ENCODE results near the gene PDPR.
"Not testable (repeated sequence)": the region's sequence is repeated elsewhere in the genome, so short reads cannot be mapped to it uniquely, and the experiment has no call there.

PDPR gene

DNA sequence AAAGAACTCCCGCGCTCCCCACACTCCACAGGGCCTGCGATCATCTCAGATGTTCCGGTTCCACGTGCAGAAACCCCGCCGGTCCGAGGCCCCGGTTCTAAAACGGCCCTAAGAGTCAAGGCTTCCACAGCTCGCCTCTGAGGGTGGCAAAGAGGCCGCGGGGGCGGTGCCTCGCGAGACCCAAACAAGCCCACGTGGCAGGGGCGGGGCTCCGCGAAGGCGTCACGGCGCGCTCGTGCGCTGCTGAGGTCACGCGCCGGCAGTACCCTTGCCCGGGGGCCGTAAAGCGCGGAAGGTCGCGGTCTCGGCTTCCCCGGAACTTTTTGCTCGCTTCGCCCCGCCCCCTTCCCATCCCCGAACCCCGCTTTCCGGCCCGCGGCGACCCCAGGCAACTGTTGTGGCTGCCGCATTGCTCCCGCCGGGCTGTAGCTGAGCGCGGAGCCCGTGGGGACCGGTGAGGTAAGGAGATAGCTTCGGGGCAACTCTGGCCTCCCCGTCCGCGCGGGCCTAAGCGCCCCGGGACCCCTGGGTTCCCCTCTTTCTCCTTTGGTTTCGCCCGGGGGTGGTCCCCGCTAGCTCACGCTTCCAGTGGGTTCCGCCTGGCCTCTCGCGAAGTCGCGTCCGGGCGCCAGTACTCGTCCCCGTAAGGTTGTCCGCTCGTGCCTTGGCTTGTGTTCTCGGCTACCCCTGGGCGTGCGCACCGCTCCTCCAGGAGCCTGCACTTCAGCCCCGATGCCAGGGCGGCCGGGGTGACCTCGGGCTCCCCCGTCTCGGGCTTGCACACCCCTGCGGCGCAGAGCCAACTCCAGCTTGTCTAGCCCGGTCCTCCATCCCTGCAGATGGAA lies at the start of gene PDPR:
TSS of gene PDPR (plus strand) at position 351 of the 845 bp plus-strand sequence. CDS start 6,161 bp downstream, outside the sequence.
- DNase-seq (ENCODE audit: low read depth in 2 of 2) = peak; percentile 84 to 90

GRCh38 chr16:70064841-70065370 lies 49.2 kb upstream of the PDPR start:
- peak; percentile 26 to 52 for DNase-seq (ENCODE audit: low read depth in 2 of 2)

- not testable (repeated sequence) for DNase-seq (ENCODE audit: low read depth in 2 of 2)
Observed at GRCh38 chr16:70065376-70065745, 48.8 kb upstream of the PDPR start.

DNA sequence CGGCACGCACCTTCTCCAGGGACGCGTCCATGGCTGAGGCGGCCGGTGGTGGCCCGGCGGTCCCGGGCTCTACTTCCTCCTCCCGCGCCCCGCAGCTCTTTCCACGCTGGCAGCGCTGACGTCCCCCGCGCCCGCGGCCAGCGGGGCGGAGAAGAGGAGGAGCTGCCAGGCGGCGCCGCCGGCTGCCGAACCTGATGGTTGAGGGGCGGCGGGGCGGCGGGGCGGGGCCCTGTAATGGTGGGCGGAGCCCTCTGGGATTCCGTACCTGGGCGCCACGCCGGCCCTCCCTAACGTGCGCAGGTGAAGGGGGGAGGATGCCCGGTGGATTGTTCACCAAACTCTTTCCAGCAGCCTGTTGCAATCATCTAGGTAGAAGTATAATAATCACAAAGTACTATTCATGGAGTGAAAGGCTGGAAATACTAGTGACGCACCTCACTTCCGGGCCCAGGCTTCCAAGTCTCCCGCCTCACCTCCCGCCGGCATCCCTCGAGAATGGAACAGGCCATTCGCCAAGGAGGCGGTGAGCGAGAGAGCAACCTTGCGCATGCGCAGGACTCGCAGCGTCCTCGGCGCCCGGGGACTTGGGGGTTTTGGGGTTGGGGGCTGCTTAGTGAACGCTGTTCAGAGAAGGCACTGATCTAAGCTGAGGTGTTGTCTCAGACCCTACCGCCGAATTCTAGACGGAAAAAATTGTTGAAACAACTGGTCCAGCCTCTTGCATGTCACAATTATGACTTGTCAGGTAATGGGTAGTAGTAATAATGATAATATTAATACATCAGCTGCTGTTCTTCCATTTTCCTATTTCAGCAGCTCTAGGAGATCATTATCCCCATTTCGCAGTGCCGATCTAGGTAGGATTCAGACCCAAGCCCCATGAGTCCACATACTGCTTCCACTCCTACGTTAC lies 48.1 kb upstream of the PDPR start:
- peak; percentile 70 to 91 for DNase-seq (ENCODE audit: low read depth in 2 of 2)

- not testable (repeated sequence) for DNase-seq (ENCODE audit: low read depth in 2 of 2)
Observed at GRCh38 chr16:70066751-70067150, 47.4 kb upstream of the PDPR start.

- DNase-seq (ENCODE audit: low read depth in 2 of 2) = not testable (repeated sequence)
Observed at GRCh38 chr16:70079081-70079480, 35.1 kb upstream of the PDPR start.

- DNase-seq (ENCODE audit: low read depth in 2 of 2) = not testable (repeated sequence)
Observed at GRCh38 chr16:70081219-70081618, 32.9 kb upstream of the PDPR start.

GRCh38 chr16:70083931-70084330 lies 30.2 kb upstream of the PDPR start:
- not testable (repeated sequence) for DNase-seq (ENCODE audit: low read depth in 2 of 2)

- DNase-seq (ENCODE audit: low read depth in 2 of 2) = not testable (repeated sequence)
Observed at GRCh38 chr16:70088160-70088559, 26.0 kb upstream of the PDPR start.

DNA sequence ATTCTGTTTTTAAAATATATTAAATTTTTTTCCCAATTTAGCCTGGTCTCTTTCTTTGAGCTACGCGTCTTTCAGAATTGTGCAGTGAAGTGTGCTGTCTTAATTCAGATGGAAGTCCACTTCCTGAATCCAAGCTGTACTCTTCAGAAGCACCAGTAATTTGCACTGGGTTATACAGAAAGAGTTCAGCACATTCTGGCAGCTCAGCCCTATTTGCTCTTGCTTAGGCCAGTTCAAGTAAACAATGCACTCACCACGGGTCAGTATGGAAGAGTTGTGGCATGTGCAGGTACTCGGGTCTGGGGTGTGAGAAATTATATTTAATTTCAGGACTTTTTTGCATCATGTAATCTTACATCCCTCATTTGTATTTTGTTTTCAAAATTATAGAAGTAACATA lies 25.3 kb upstream of the PDPR start:
- DNase-seq (ENCODE audit: low read depth in 2 of 2) = not testable (repeated sequence)

GRCh38 chr16:70089289-70089688 lies 24.8 kb upstream of the PDPR start:
- DNase-seq (ENCODE audit: low read depth in 2 of 2) = not testable (repeated sequence)

GRCh38 chr16:70091104-70091503 lies 23.0 kb upstream of the PDPR start:
- not testable (repeated sequence) for DNase-seq (ENCODE audit: low read depth in 2 of 2)

- not testable (repeated sequence) for DNase-seq (ENCODE audit: low read depth in 2 of 2)
Observed at GRCh38 chr16:70094096-70094495, 20.0 kb upstream of the PDPR start.

- not testable (repeated sequence) for DNase-seq (ENCODE audit: low read depth in 2 of 2)
Observed at GRCh38 chr16:70109583-70110279, 4.4 kb upstream of the PDPR start.

- DNase-seq (ENCODE audit: low read depth in 2 of 2) = not testable (repeated sequence)
Observed at GRCh38 chr16:70112162-70112561, 2.0 kb upstream of the PDPR start.

GRCh38 chr16:70113599-70113981 lies 542 bp upstream of the PDPR start:
- DNase-seq (ENCODE audit: low read depth in 2 of 2) = not testable (repeated sequence)

GRCh38 chr16:70118354-70118753 lies 4.2 kb downstream of the PDPR start:
- not testable (repeated sequence) for DNase-seq (ENCODE audit: low read depth in 2 of 2)

GRCh38 chr16:70118776-70119175 lies 4.6 kb downstream of the PDPR start:
- not testable (repeated sequence) for DNase-seq (ENCODE audit: low read depth in 2 of 2)

DNA sequence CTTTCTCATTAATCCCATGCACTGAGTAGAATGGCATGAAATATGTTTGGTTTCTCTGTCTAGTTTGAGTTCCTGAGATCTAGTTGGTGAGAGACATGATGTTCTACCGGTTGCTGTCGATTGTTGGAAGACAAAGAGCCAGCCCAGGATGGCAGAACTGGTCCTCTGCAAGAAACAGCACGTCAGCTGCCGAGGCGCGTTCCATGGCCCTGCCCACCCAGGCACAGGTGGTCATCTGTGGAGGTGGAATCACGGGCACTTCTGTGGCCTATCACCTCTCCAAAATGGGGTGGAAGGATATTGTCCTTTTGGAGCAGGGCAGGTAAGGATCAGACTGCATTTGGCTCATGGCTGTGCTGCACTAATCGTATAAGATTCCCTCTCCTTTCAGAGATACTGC lies 6.3 kb downstream of the PDPR start:
- DNase-seq (ENCODE audit: low read depth in 2 of 2) = not testable (repeated sequence)

DNA sequence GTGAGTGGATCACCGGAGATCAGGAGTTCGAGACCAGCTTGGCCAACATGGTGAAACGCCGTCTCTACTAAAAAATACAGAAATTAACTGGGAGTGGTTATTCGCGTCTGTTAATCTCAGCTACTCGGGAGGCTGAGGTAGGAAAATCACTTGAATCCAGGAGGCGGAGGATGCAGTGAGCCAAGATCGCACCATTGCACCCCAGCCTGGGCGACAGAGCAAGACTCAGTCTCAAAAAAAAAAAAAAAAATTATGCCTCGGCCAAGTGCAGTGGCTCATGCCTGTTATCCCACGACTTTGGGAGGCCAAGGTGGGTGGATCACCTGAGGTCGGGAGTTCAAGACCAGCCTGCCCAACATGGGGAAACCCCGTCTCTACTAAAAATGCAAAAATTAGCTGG lies 9.7 kb downstream of the PDPR start:
- DNase-seq (ENCODE audit: low read depth in 2 of 2) = not testable (repeated sequence)

DNA sequence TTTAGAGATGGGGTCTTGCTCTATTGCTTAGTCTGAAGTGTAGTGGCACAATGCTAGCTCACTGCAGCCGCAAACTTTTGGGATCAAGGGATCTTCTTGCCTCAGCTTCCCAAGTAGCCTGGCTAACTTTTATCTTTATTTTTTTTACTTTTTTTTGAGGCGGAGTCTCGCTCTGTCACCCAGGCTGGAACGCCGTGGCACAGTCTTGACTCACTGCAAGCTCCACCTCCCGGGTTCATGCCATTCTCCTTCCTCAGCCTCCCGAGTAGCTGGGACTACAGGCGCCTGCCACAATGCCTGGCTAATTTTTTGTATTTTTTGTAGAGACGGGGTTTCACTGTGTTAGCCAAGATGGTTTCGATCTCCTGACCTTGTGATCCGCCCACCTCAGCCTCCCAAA lies 12.1 kb downstream of the PDPR start:
- not testable (repeated sequence) for DNase-seq (ENCODE audit: low read depth in 2 of 2)

All from stimulated activated CD4-positive, alpha-beta T cell treated with anti-CD3 and anti-CD28 coated beads, Interleukin-12 subunit alpha, Interleukin-12 subunit beta, amount 100 ng/mL, for 24 hours (primary cell).